ENCODE measurements around the gene MANSC4.
A peak's percentile ranks its signal among the peaks of the same experiment; 100 is the strongest.

GRCh38 chr12:27821259-27821973 is 41.4 kb upstream of the MANSC4 start:
- TF ChIP-seq EZH2phosphoT487 (IDR thresholded peaks at IDR 0.05; ENCODE audit: unreplicated experiment) = no peak
- TF ChIP-seq, protein P1, sequence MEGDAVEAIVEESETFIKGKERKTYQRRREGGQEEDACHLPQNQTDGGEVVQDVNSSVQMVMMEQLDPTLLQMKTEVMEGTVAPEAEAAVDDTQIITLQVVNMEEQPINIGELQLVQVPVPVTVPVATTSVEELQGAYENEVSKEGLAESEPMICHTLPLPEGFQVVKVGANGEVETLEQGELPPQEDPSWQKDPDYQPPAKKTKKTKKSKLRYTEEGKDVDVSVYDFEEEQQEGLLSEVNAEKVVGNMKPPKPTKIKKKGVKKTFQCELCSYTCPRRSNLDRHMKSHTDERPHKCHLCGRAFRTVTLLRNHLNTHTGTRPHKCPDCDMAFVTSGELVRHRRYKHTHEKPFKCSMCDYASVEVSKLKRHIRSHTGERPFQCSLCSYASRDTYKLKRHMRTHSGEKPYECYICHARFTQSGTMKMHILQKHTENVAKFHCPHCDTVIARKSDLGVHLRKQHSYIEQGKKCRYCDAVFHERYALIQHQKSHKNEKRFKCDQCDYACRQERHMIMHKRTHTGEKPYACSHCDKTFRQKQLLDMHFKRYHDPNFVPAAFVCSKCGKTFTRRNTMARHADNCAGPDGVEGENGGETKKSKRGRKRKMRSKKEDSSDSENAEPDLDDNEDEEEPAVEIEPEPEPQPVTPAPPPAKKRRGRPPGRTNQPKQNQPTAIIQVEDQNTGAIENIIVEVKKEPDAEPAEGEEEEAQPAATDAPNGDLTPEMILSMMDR (conservative IDR thresholded peaks at IDR 0.05; ENCODE audit: low read depth in 2 of 2) = peak; percentile 65 to 75
- TF ChIP-seq ZNF331 (CRISPR knock-in tag; IDR thresholded peaks at IDR 0.05; ENCODE audit: low read depth) = no peak
- no peak for TF ChIP-seq POLR2AphosphoS5 (IDR thresholded peaks at IDR 0.05; ENCODE audit: low read depth)
- TF ChIP-seq REST (IDR thresholded peaks at IDR 0.05; ENCODE audit: unreplicated experiment) = no peak
- TF ChIP-seq CREB1 (CRISPR knock-in tag; IDR thresholded peaks at IDR 0.05; ENCODE audit: low read depth) = no peak
- no peak for TF ChIP-seq EZH2 (IDR thresholded peaks at IDR 0.05; ENCODE audit: low read depth, unreplicated experiment)
- no peak for TF ChIP-seq ZNF114 (CRISPR knock-in tag; IDR thresholded peaks at IDR 0.05)
- TF ChIP-seq, protein P2, sequence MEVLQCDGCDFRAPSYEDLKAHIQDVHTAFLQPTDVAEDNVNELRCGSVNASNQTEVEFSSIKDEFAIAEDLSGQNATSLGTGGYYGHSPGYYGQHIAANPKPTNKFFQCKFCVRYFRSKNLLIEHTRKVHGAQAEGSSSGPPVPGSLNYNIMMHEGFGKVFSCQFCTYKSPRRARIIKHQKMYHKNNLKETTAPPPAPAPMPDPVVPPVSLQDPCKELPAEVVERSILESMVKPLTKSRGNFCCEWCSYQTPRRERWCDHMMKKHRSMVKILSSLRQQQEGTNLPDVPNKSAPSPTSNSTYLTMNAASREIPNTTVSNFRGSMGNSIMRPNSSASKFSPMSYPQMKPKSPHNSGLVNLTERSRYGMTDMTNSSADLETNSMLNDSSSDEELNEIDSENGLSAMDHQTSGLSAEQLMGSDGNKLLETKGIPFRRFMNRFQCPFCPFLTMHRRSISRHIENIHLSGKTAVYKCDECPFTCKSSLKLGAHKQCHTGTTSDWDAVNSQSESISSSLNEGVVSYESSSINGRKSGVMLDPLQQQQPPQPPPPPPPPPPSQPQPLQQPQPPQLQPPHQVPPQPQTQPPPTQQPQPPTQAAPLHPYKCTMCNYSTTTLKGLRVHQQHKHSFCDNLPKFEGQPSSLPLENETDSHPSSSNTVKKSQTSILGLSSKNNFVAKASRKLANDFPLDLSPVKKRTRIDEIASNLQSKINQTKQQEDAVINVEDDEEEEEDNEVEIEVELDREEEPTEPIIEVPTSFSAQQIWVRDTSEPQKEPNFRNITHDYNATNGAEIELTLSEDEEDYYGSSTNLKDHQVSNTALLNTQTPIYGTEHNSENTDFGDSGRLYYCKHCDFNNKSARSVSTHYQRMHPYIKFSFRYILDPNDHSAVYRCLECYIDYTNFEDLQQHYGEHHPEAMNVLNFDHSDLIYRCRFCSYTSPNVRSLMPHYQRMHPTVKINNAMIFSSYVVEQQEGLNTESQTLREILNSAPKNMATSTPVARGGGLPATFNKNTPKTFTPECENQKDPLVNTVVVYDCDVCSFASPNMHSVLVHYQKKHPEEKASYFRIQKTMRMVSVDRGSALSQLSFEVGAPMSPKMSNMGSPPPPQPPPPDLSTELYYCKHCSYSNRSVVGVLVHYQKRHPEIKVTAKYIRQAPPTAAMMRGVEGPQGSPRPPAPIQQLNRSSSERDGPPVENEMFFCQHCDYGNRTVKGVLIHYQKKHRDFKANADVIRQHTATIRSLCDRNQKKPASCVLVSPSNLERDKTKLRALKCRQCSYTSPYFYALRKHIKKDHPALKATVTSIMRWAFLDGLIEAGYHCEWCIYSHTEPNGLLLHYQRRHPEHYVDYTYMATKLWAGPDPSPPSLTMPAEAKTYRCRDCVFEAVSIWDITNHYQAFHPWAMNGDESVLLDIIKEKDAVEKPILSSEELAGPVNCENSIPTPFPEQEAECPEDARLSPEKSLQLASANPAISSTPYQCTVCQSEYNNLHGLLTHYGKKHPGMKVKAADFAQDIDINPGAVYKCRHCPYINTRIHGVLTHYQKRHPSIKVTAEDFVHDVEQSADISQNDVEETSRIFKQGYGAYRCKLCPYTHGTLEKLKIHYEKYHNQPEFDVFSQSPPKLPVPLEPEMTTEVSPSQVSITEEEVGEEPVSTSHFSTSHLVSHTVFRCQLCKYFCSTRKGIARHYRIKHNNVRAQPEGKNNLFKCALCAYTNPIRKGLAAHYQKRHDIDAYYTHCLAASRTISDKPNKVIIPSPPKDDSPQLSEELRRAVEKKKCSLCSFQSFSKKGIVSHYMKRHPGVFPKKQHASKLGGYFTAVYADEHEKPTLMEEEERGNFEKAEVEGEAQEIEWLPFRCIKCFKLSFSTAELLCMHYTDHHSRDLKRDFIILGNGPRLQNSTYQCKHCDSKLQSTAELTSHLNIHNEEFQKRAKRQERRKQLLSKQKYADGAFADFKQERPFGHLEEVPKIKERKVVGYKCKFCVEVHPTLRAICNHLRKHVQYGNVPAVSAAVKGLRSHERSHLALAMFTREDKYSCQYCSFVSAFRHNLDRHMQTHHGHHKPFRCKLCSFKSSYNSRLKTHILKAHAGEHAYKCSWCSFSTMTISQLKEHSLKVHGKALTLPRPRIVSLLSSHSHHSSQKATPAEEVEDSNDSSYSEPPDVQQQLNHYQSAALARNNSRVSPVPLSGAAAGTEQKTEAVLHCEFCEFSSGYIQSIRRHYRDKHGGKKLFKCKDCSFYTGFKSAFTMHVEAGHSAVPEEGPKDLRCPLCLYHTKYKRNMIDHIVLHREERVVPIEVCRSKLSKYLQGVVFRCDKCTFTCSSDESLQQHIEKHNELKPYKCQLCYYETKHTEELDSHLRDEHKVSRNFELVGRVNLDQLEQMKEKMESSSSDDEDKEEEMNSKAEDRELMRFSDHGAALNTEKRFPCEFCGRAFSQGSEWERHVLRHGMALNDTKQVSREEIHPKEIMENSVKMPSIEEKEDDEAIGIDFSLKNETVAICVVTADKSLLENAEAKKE (CRISPR knock-in tag; IDR thresholded peaks at IDR 0.05) = no peak
- TF ChIP-seq, protein P3, sequence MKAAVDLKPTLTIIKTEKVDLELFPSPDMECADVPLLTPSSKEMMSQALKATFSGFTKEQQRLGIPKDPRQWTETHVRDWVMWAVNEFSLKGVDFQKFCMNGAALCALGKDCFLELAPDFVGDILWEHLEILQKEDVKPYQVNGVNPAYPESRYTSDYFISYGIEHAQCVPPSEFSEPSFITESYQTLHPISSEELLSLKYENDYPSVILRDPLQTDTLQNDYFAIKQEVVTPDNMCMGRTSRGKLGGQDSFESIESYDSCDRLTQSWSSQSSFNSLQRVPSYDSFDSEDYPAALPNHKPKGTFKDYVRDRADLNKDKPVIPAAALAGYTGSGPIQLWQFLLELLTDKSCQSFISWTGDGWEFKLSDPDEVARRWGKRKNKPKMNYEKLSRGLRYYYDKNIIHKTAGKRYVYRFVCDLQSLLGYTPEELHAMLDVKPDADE (IDR thresholded peaks at IDR 0.05) = no peak
- TF ChIP-seq STAT1 (IDR thresholded peaks at IDR 0.05; ENCODE audit: unreplicated experiment) = no peak
- TF ChIP-seq JUNB (IDR thresholded peaks at IDR 0.05; ENCODE audit: unreplicated experiment) = no peak
- no peak for TF ChIP-seq NANOG (IDR thresholded peaks at IDR 0.05; ENCODE audit: borderline replicate concordance)
